ENCODE measurements around the gene ERICH4.

- TF ChIP-seq CTCF (conservative IDR thresholded peaks at IDR 0.05) (peak; percentile 84), ZFX (IDR thresholded peaks at IDR 0.05) (no peak)
Observed at GRCh38 chr19:41449079-41449864, 6.3 kb downstream of the ERICH4 start.
